Psoas muscle (tissue), 8 donors: Measurements from ENCODE around the gene PRR20G. TPM values are rescaled to one million over a fixed set of nuclear protein-coding genes. Genes with fewer than 3 reads are reported as not detected.

Experiments
- ATAC-seq, 4 donors: fragments of 200-7000 bp; cut with Tn5 transposase; one replicate each; pipeline ENCODE4 v1.9.1; 2020; ENCODE audit warnings: moderate library complexity in 3 of 4, mild to moderate bottlenecking in 2 of 4
- DNase-seq, 2 donors: peaks; one replicate each; pipeline ENCODE4 v3.0.0-alpha.2; 2020
- H3K27ac ChIP-seq: fragments of 200-600 bp; one replicate; pipeline ENCODE4 v1.8.0; 2022
- H3K27me3 ChIP-seq, 3 donors: fragments of 200-600 bp in 1 of 3; one replicate each; pipeline versions ENCODE4 v1.6.1 to v1.8.0; 2013 to 2022; ENCODE audit warnings: low read length in 2 of 3, mild to moderate bottlenecking in 2 of 3, moderate library complexity in 1 of 3; ENCODE audit not compliant: insufficient read depth in 3 of 3
- H3K36me3 ChIP-seq, 2 donors: fragments of 200-600 bp in 1 of 2; one replicate each; pipeline versions ENCODE4 v1.6.1 to v1.8.0; 2013 to 2022; ENCODE audit warnings: low read depth in 1 of 2, mild to moderate bottlenecking in 1 of 2, moderate library complexity in 1 of 2; ENCODE audit not compliant: insufficient read depth in 1 of 2
- H3K4me1 ChIP-seq: fragments of 200-600 bp; one replicate; pipeline ENCODE4 v1.8.0; 2022
- H3K4me3 ChIP-seq: fragments of 200-600 bp; one replicate; pipeline ENCODE4 v1.8.0; 2022; ENCODE audit warnings: mild to moderate bottlenecking
- H3K9me3 ChIP-seq: fragments of 200-600 bp; one replicate; pipeline ENCODE4 v1.8.0; 2022
- CTCF ChIP-seq: fragments of 200-600 bp; IDR thresholded peaks from one replicate; pipeline ENCODE4 v1.8.0; 2022; ENCODE audit warnings: antibody characterized with exemption
- WGBS, 3 donors: extraction: QIAGEN DNeasy Blood & Tissue Kit; methylation state at CpG; one replicate each; pipeline versions ENCODE4 v1.1.6 to v1.1.7; 2013; 5-methylcytosine and 5-hydroxymethylcytosine counted together
- intact Hi-C, 2 donors: fragments of 100-400 bp; cut with DNase I; formaldehyde crosslinking; loops; one replicate each; pipeline versions ENCODE4 v1.11.0 to v1.14.2; 2022
- polyA plus RNA-seq, 3 donors: library from polyadenylated mRNA; stranded (reverse); fragments of 200-250 nt; gene quantifications; one replicate each; pipeline ENCODE4 v1.2.3, GENCODE V29; 2013
- total RNA-seq, 4 donors: library from RNA; stranded (reverse); fragmentation: NEBNext Ultra II Directional in 2 of 4; extraction: Animal tissue kit (Norgen Biotek cat#: 25700) in 2 of 4; gene quantifications; one replicate each; pipeline versions ENCODE4 v1.2.1 to v1.2.4, GENCODE V29; 2021 to 2023
- donor health status: healthy with polysubstance abuse.
- donor health status: DM: no; HTN: no; CAD: no; lungs with moderate emphysema.
- donor health status: Bipolar disorder and iron deficiency.
- donor health status: healthy.
- donor health status: DM: yes; HTN: yes; CAD: no.
- donor health status: DM: no; HTN: no; CAD: no.
- donor health status: DM: no; HTN: no; CAD: no.
- donor health status: DM: yes; HTN: yes; CAD: no.

The PRR20G gene
- total and polyA plus RNA-seq, 7 donors: not detected

- Histone ChIP-seq H3K27ac (no peak overlapping the region), H3K27me3 (peaks cover 0 to 6% (median 0%) of the 10 kb centered on the region in 3 donors), H3K36me3 (no peaks in the 10 kb centered on the region), H3K4me3 (no peak overlapping the region), H3K4me1 (no peaks in the 10 kb centered on the region), H3K9me3 (no peaks in the 10 kb centered on the region)
- ATAC-seq (no peak), DNase-seq (no peak)
- no peak for TF ChIP-seq CTCF
- intact Hi-C loops: loop anchor here in 1 of 2 donors (10.0 kb wide), 1 partner anchor 994 kb away; no protein-coding TSS in a partner anchor
- 57 to 80% (median 57%) methylated on average over 1 of the region's 1 CpG for WGBS, 3 donors
Observed at GRCh38 chr3:127291114-127291513, 3.3 kb upstream of the PRR20G start.

GRCh38 chr3:127289706-127290575 is 2.1 kb upstream of the PRR20G start:
- H3K4me1 ChIP-seq: no peaks in the 10 kb centered on the region
- ATAC-seq (no peak), DNase-seq (no peak)
- H3K4me3 ChIP-seq: no peak overlapping the region
- H3K36me3 ChIP-seq: no peaks in the 10 kb centered on the region
- intact Hi-C loops: loop anchor here in 1 of 2 donors (10.0 kb wide), 1 partner anchor 995 kb away; no protein-coding TSS in a partner anchor
- 88 to 90% (median 89%) methylated on average over 4 of the region's 4 CpGs for WGBS, 3 donors
- no peak overlapping the region for H3K27ac ChIP-seq
- no peaks in the 10 kb centered on the region for H3K9me3 ChIP-seq
- TF ChIP-seq CTCF: no peak
- peaks cover 0 to 6% (median 0%) of the 10 kb centered on the region in 3 donors for H3K27me3 ChIP-seq

- no peak overlapping the region for H3K4me3 ChIP-seq
- H3K4me1 ChIP-seq: no peaks in the 10 kb centered on the region
- intact Hi-C loops: no loop called here
- H3K27ac ChIP-seq: no peak overlapping the region
- H3K9me3 ChIP-seq: no peaks in the 10 kb centered on the region
- DNase-seq: no peak
- no peaks in the 10 kb centered on the region for H3K36me3 ChIP-seq
- ATAC-seq: no peak
- peaks cover 0 to 5% (median 0%) of the 10 kb centered on the region in 3 donors for H3K27me3 ChIP-seq
- whole genome bisulfite sequencing, 3 donors: 90 to 91% (median 90%) methylated on average over 22 to 23 of the region's 23 CpGs
- TF ChIP-seq CTCF: no peak
Observed at GRCh38 chr3:127288921-127289705, 1.3 kb upstream of the PRR20G start.

- Histone ChIP-seq H3K27ac (no peak overlapping the region), H3K4me1 (no peaks in the 10 kb centered on the region), H3K27me3 (peaks cover 0 to 2% (median 0%) of the 10 kb centered on the region in 3 donors), H3K4me3 (no peak overlapping the region), H3K36me3 (no peaks in the 10 kb centered on the region), H3K9me3 (no peaks in the 10 kb centered on the region)
- WGBS, 3 donors: 87 to 91% (median 88%) methylated on average over 17 of the region's 17 CpGs
- no peak for DNase-seq
- no peak for ATAC-seq
- no peak for TF ChIP-seq CTCF
- intact Hi-C loops: no loop called here
Observed at GRCh38 chr3:127288343-127288742, 497 bp upstream of the PRR20G start.
